GM10847 (cell line): ENCODE results near the gene PPP1R14C.

ENCODE experiments used
- POLR2A ChIP-seq: IDR thresholded peaks from 2 replicates; pipeline ENCODE4 v1.6.1; 2011; ENCODE audit not compliant: insufficient read length; ENCODE audit errors: extremely low read depth

PPP1R14C gene

GRCh38 chr6:150196942-150197745, 54.3 kb downstream of the PPP1R14C start:
- TF ChIP-seq POLR2A, result no peak

- no peak for TF ChIP-seq POLR2A
Measured at GRCh38 chr6:150198532-150198931, 55.7 kb downstream of the PPP1R14C start.

- TF ChIP-seq POLR2A, result no peak
Measured at GRCh38 chr6:150199241-150199640, 56.4 kb downstream of the PPP1R14C start.

- no peak for TF ChIP-seq POLR2A
Measured at GRCh38 chr6:150200428-150201100, 57.7 kb downstream of the PPP1R14C start.

GRCh38 chr6:150201285-150201684, 58.4 kb downstream of the PPP1R14C start:
- no peak for TF ChIP-seq POLR2A

- TF ChIP-seq POLR2A, result no peak
Measured at GRCh38 chr6:150201772-150202329, 59.0 kb downstream of the PPP1R14C start.

- TF ChIP-seq POLR2A, result no peak
Measured at GRCh38 chr6:150202404-150202803, 59.6 kb downstream of the PPP1R14C start.

- no peak for TF ChIP-seq POLR2A
Measured at GRCh38 chr6:150202934-150203333, 60.1 kb downstream of the PPP1R14C start.

GRCh38 chr6:150203378-150203777, 60.5 kb downstream of the PPP1R14C start:
- no peak for TF ChIP-seq POLR2A

GRCh38 chr6:150203871-150204545, 61.2 kb downstream of the PPP1R14C start:
- TF ChIP-seq POLR2A, result no peak

GRCh38 chr6:150204705-150205472, 62.0 kb downstream of the PPP1R14C start:
- no peak for TF ChIP-seq POLR2A

GRCh38 chr6:150207931-150208570, 65.2 kb downstream of the PPP1R14C start:
- no peak for TF ChIP-seq POLR2A

GRCh38 chr6:150208611-150209352, 65.9 kb downstream of the PPP1R14C start:
- no peak for TF ChIP-seq POLR2A

GRCh38 chr6:150209415-150209814, 66.6 kb downstream of the PPP1R14C start:
- no peak for TF ChIP-seq POLR2A
